Keratinocyte (primary cell): Measurements from ENCODE around the gene PRPF6.

Experiments
- CTCF ChIP-seq, 3 experiments: IDR thresholded peaks in 1 of 3; conservative IDR thresholded peaks in 1 of 3; optimal IDR thresholded peaks in 1 of 3; 2 replicates in 2 of 3; 3 replicates in 1 of 3; pipeline versions ENCODE3 to v1.5.1; 2011; ENCODE audit warnings: low read length in 3 of 3, mild to moderate bottlenecking in 3 of 3, moderate library complexity in 2 of 3, control low read depth in 1 of 3, inconsistent platforms in 1 of 3; ENCODE audit not compliant: insufficient read depth in 2 of 3; ENCODE audit errors: extremely low read depth in 1 of 3
- EZH2 ChIP-seq: IDR thresholded peaks from one replicate; pipeline ENCODE4 v1.6.1; 2012; ENCODE audit warnings: inconsistent platforms, mild to moderate bottlenecking, low read length, moderate library complexity

- TF ChIP-seq CTCF (optimal IDR thresholded peaks at IDR 0.05 in 1 of 3, IDR thresholded peaks at IDR 0.05 in 1 of 3, conservative IDR thresholded peaks at IDR 0.05 in 1 of 3; ENCODE audit: extremely low read depth in 1 of 3, insufficient read depth in 2 of 3, low read length in 3 of 3) (no peak), EZH2 (no peak)
Measured at GRCh38 chr20:64079273-64080012, 98.5 kb downstream of the PRPF6 start, which contains the start of gene RGS19.
